Mucosa of descending colon (tissue), 3 donors: Measurements from ENCODE around the gene ESF1. TPM values are rescaled to one million over a fixed set of nuclear protein-coding genes. Genes with fewer than 3 reads are reported as not detected.

Source experiments
- total RNA-seq, 3 donors: library from RNA; stranded (reverse); fragmentation: NEBNext Ultra II Directional in 2 of 3; extraction: Animal tissue kit (Norgen Biotek cat#: 25700) in 2 of 3; gene quantifications; one replicate each; pipeline versions ENCODE4 v1.2.1 to v1.2.4, GENCODE V29; 2021 to 2023
- donor health status: DM: no; HTN: no; CAD: no; lungs with moderate emphysema.
- donor health status: DM: no; HTN: no; CAD: no.
- donor health status: DM: no; HTN: yes; CAD: no.

ESF1 gene
- total RNA-seq, 3 donors from 2014 or later: 10.0 to 16.2 (median 10.9) TPM

Other genes with a start within 250 kb of the ESF1 start
- 10 to 100 TPM; 13.3 to 15.0 (median 13.8) TPM for gene TASP1, start 146.0 kb downstream of the ESF1 start, total RNA-seq
- 10 to 100 TPM; 27.4 to 41.5 (median 40.6) TPM for gene NDUFAF5, start 109 bp upstream of the ESF1 start, total RNA-seq
- not detected for gene SEL1L2, start 205.7 kb upstream of the ESF1 start, total RNA-seq
- gene MACROD2, start 210.6 kb upstream of the ESF1 start, total RNA-seq: 1 to 10 TPM; 3.2 to 7.6 (median 6.4) TPM